ENCODE results near the gene BEND4.

BEND4 gene

DNA sequence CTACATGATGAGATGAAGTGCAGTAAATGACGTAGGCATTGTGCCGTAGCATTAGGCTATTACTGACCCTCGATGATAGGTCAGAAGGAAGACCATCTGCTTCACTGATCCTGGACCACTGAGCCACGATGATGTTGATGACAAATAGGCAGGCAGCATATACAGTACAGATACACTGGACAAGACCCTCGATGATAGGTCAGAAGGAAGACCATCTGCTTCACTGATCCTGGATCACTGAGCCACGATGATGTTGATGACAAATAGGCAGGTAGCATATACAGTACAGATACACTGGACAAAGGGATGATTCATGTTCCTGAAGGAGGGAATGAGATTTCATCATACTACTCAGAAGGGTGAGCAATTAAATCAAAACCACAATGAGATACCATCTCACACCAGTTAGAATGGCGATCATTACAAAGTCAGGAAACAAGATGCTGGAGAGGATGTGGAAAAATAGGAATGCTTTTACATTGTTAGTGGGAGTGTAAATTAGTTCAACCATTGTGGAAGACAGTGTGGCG, 50.9 kb downstream of the BEND4 start:
- no peak for DNase-seq

DNA sequence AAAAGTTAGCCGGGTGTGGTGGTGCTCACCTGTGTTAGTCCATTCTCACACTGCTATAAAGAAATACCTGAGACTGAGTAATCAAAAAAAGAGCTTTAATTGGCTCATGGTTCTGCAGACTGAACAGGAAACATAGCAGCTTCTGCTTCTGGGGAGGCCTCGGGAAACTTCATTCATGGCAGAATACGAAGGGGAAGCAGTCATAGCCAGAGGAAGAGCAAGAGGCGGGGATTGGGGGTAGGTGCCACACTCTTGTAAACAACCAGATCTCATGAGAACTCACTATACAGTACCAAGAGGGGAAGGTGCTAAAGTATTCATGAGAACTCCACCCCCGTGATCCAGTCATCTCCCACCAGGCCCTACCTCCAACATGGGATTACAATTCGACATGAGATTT, 64.1 kb downstream of the BEND4 start:
- DNase-seq: no peak

DNA sequence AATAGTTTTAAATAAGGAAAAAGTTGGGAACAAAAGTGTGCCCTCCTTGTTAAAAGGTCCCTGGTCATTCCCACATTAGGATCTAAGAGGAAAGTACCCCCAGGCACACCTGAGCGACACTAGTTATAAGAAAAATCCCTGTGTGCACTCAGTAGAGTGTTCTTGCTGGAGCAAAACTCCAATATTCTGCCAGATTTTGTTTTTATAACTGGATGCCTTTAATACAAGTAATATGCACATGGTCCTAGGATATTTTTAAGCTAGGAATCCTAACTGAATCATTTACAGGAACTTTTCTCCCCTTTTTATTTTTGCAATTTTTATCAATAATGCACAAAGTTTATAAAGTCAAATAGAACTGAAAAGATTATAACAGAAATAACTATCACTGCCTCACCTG, 68.6 kb downstream of the BEND4 start:
- no peak for DNase-seq

DNA sequence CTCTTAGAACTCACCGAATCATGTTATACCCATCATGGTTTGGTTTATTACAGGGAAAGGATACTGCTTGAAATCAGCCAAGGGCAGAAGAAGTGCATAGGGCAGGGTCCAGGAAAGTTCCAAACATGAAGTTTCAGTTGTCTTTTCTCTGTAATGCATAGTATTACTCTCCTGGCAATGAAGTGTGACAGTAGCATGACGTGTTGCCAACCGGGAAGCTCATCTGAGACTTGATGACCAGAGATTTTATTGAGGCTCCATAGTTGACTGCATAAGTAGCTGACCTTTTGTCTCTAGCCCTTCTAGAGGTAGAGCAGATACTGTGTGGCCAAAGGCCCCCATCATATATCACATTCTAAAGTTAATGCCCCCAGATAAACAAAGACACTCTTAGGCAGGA, 72.1 kb downstream of the BEND4 start:
- no peak for DNase-seq

DNA sequence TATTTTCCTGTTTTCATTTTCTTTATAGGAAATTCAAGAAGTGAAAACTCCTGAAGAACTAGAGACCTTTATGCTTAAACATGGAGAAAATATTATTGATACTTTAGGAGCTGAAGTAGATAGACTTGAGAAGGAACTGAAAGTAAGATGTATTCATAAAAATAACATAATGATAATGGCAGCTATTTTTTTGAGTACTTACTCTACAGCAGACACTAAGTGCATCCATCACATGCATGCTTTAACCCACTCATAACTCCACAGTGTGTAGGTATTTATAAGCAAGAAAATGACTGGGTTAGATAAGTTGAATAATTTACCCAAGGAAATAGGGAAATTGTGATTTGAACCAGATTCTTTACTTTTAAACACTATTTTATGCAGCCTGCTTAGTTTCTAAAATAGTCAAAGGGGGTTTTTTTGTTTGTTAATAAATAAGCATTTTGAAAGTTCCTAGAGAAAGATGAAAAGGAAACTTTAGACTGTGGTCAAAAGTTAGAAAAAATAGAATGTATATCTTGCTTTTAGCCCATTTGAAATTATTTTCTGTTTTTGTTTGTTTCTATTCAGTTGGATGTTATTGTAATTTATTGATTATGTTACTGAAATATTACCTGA, 74.2 kb downstream of the BEND4 start:
- DNase-seq: no peak

DNA sequence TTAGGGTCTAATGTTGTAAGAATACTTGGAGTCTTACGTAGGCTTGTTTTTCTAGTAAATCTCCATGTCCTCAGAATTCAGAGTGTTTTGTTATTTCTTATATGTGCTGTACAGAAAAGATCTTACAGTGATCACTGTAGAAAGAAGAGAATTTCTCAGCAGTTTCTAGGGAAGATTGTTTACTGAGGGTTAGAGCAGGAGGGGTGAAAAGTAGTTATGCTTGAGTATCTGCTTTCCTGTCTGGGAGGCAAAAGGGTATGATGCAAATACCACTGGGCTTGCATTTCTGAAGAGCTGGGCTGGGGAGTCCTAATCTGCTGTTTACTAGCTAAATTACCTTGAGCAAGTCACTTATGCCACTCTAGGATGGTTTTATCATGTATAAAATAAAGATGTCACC, 78.2 kb downstream of the BEND4 start:
- DNase-seq: no peak

DNA sequence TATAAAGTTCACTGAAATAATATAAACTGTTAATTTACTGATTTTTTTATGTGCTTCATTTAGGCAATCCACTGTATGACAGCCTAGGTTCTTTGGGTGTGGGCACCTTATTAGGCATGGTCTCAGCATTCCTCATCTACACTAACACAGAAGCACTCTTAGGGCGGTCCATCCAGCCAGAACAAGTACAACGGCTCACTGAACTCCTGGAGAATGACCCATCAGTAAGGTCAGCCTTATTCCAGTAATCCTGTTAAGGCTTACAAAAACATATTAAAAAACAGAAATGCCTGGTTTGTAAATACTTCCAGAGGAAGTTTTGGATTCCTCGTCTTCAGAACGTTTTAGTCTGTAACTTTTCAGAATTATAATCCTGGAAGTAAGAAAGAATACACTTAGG, 82.0 kb downstream of the BEND4 start:
- DNase-seq: no peak

DNA sequence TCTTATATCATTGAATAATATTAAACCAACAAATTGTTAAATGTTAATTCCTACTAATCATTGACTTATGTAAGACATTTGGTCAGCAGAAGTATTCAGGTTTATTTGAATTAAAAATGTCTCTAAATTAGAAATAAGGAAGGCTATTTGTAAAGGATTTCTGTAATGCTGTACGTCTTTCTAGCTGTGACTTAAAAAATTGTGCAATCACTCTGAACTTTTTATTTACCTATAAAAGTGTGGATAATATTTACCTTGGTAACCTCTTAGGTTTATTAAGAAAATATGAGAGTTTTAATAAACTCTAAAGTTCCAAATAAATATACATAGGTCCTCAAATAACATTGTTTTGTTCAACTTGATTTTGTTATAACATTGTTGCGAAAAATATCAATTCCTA, 85.2 kb downstream of the BEND4 start:
- DNase-seq: no peak

DNA sequence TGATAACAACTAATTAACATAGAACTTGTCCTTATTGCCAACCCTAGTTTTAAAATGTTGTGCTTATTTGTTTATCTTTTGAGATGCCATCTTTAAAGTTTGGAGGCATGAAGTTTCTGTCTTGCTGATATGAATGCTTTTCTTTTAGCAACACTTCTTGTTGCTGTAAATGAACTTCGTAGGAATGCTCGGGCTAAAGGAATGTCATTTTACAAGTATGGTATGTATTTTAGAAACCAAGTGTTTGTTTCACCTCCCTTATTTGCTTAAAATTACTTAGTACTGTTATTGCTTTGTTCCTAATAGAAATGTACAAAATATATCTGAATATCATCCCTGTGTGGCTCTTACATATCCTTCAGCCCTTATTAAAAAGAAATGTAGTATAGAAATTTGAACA, 86.1 kb downstream of the BEND4 start:
- DNase-seq: no peak

Data from CD4-positive, alpha-beta T cell treated with Interleukin-17A for 1 hour (primary cell).